Prostate gland (tissue), 2 donors: ENCODE data around the gene TRPM3. TPM values are rescaled to one million over a fixed set of nuclear protein-coding genes. Genes with fewer than 3 reads are reported as not detected.

ENCODE experiments used
- DNase-seq: peaks from one replicate; pipeline ENCODE4 v3.0.0-alpha.2; 2019; ENCODE audit warnings: low spot score
- H3K27ac ChIP-seq, 2 donors: fragments of 200-600 bp; sonication (generic); 2 replicates each; pipeline ENCODE4 v1.5.1; 2017 to 2019
- H3K27me3 ChIP-seq: fragments of 200-600 bp; sonication (generic); replicated peaks from 2 replicates; pipeline ENCODE4 v1.5.1; 2019; ENCODE audit not compliant: insufficient read depth
- H3K36me3 ChIP-seq, 2 donors: fragments of 200-600 bp; sonication (generic); 1 replicate in 1 of 2; 2 replicates in 1 of 2; pipeline versions ENCODE4 v1.5.1 to v1.8.1; 2017 to 2019
- H3K4me1 ChIP-seq: fragments of 200-600 bp; sonication (generic); replicated peaks from 2 replicates; pipeline ENCODE4 v1.5.1; 2019
- H3K4me3 ChIP-seq, 2 donors: fragments of 200-600 bp; sonication (generic); 2 replicates each; pipeline ENCODE4 v1.5.1; 2017 to 2019
- H3K9me3 ChIP-seq: fragments of 200-600 bp; sonication (generic); 2 replicates; pipeline ENCODE4 v1.5.1; 2017
- CTCF ChIP-seq, 4 experiments: fragments of 200-600 bp in 2 of 4; fragments of 450-650 bp in 2 of 4; sonication (generic) in 2 of 4; IDR thresholded peaks; 1 replicate in 3 of 4; 2 replicates in 1 of 4; pipeline ENCODE4 v1.5.1; 2016 to 2019; ENCODE audit warnings: antibody characterized with exemption in 4 of 4, mild to moderate bottlenecking in 2 of 4, moderate library complexity in 2 of 4
- POLR2A ChIP-seq: fragments of 450-650 bp; IDR thresholded peaks from one replicate; pipeline ENCODE4 v1.6.1; 2016; ENCODE audit warnings: antibody characterized with exemption, mild to moderate bottlenecking
- POLR2AphosphoS5 ChIP-seq: sonication (generic); formaldehyde crosslinking; IDR thresholded peaks from one replicate; pipeline ENCODE4 v1.6.1; 2017; ENCODE audit warnings: antibody characterized with exemption
- WGBS: methylation state at CpG from one replicate; pipeline ENCODE4 v1.1.5; 2018; 5-methylcytosine and 5-hydroxymethylcytosine counted together
- intact Hi-C: fragments of 100-400 bp; cut with DNase I; formaldehyde crosslinking; loops from one replicate; pipeline ENCODE4 v1.14.2; 2022
- total RNA-seq, 2 donors: library from RNA; depleted of rRNA; stranded (reverse); fragments of >200 nt; gene quantifications; one replicate each; pipeline ENCODE4 v1.1.0, GENCODE V29; 2016

TRPM3 gene
- total RNA-seq, 2 donors from 2014 or later, result 0.32 to 18.7 TPM

- Histone ChIP-seq H3K36me3 (no peaks in the 10 kb centered on the region), H3K27me3 (no peaks in the 10 kb centered on the region), H3K27ac (no peak overlapping the region), H3K9me3 (no peaks in the 10 kb centered on the region), H3K4me1 (no peaks in the 10 kb centered on the region), H3K4me3 (no peak overlapping the region)
- TF ChIP-seq POLR2AphosphoS5 (no peak), CTCF (IDR thresholded peaks at IDR 0.05) (no peak), POLR2A (no peak)
- WGBS, result 83% methylated on average over 1 of the region's 1 CpG
- intact Hi-C loops, result no loop called here
- DNase-seq, result no peak
Measured at GRCh38 chr9:70901746-70902145, 219.7 kb downstream of the TRPM3 start.

GRCh38 chr9:70901013-70901412, 220.4 kb downstream of the TRPM3 start:
- Histone ChIP-seq H3K27ac (no peak overlapping the region), H3K27me3 (no peaks in the 10 kb centered on the region), H3K4me1 (no peaks in the 10 kb centered on the region), H3K9me3 (no peaks in the 10 kb centered on the region), H3K4me3 (no peak overlapping the region), H3K36me3 (no peaks in the 10 kb centered on the region)
- DNase-seq, result no peak
- intact Hi-C loops, result no loop called here
- TF ChIP-seq POLR2A, result no peak

GRCh38 chr9:70893580-70894122, 227.8 kb downstream of the TRPM3 start:
- no peaks in the 10 kb centered on the region for H3K4me1 ChIP-seq
- H3K27me3 ChIP-seq, result no peaks in the 10 kb centered on the region
- intact Hi-C loops, result no loop called here
- DNase-seq, result no peak
- TF ChIP-seq POLR2AphosphoS5, result no peak
- no peak for TF ChIP-seq POLR2A
- no peak for TF ChIP-seq CTCF (IDR thresholded peaks at IDR 0.05)
- H3K36me3 ChIP-seq, result no peaks in the 10 kb centered on the region
- H3K27ac ChIP-seq, result no peak overlapping the region
- H3K9me3 ChIP-seq, result no peaks in the 10 kb centered on the region
- 77% methylated on average over 4 of the region's 4 CpGs for WGBS
- no peak overlapping the region for H3K4me3 ChIP-seq

GRCh38 chr9:70888471-70888870, 232.9 kb downstream of the TRPM3 start:
- no peak overlapping the region for H3K4me3 ChIP-seq
- no peak for DNase-seq
- H3K4me1 ChIP-seq, result no peaks in the 10 kb centered on the region
- H3K27me3 ChIP-seq, result no peaks in the 10 kb centered on the region
- WGBS, result 94% methylated on average over 1 of the region's 1 CpG
- H3K36me3 ChIP-seq, result no peaks in the 10 kb centered on the region
- intact Hi-C loops, result no loop called here
- H3K9me3 ChIP-seq, result no peaks in the 10 kb centered on the region
- no peak overlapping the region for H3K27ac ChIP-seq
- no peak for TF ChIP-seq POLR2AphosphoS5
- TF ChIP-seq CTCF (IDR thresholded peaks at IDR 0.05), result no peak

- H3K27ac ChIP-seq, result no peak overlapping the region
- H3K36me3 ChIP-seq, result no peaks in the 10 kb centered on the region
- no peak overlapping the region for H3K4me3 ChIP-seq
- H3K9me3 ChIP-seq, result no peaks in the 10 kb centered on the region
- WGBS, result 84% methylated on average over 2 of the region's 2 CpGs
- no peaks in the 10 kb centered on the region for H3K4me1 ChIP-seq
- intact Hi-C loops, result no loop called here
- TF ChIP-seq CTCF (IDR thresholded peaks at IDR 0.05) (no peak), POLR2A (no peak), POLR2AphosphoS5 (no peak)
- no peaks in the 10 kb centered on the region for H3K27me3 ChIP-seq
- DNase-seq, result no peak
Measured at GRCh38 chr9:70887826-70888225, 233.6 kb downstream of the TRPM3 start.
